ENCODE data around the gene CBL.
"Not testable (repeated sequence)": the region's sequence is repeated elsewhere in the genome, so short reads cannot be mapped to it uniquely, and the experiment has no call there.

CBL gene

DNA sequence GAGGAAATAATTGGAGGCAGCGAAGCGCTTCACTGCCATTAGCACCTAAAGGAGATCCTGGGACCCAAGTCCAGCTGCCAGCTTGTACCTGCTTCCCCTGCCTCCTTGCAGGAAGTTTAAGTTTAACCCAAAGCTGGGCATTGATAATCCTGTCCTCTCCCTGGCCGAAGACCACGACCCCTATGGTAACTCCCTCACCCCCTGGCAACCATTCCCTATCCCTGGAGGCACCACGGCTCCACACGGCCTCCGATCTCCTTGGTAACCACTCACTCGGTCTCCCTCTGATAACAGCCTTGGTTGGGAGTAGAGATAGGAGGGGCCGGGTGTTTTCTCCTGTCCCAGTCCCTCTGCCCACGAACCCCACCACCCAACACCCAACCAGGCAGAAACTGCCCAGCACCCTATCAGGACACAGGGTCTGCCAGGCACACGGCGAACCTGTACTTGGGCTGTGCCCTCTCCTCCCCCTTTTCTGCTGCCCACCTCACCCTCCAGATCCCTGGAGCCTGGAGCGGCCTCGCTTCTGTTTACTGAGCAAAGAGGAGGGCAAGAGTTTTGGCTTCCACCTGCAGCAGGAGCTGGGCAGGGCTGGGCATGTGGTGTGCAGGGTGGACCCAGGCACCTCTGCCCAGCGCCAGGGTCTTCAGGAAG is 20.0 kb upstream of the CBL start:
- TF ChIP-seq, protein P1, sequence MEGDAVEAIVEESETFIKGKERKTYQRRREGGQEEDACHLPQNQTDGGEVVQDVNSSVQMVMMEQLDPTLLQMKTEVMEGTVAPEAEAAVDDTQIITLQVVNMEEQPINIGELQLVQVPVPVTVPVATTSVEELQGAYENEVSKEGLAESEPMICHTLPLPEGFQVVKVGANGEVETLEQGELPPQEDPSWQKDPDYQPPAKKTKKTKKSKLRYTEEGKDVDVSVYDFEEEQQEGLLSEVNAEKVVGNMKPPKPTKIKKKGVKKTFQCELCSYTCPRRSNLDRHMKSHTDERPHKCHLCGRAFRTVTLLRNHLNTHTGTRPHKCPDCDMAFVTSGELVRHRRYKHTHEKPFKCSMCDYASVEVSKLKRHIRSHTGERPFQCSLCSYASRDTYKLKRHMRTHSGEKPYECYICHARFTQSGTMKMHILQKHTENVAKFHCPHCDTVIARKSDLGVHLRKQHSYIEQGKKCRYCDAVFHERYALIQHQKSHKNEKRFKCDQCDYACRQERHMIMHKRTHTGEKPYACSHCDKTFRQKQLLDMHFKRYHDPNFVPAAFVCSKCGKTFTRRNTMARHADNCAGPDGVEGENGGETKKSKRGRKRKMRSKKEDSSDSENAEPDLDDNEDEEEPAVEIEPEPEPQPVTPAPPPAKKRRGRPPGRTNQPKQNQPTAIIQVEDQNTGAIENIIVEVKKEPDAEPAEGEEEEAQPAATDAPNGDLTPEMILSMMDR (IDR thresholded peaks at IDR 0.05; ENCODE audit: extremely low read depth, insufficient read depth, missing control alignments) = no peak
- DNase-seq (ENCODE audit: low spot score) = no peak
- in situ Hi-C loops (cut with MboI; ENCODE audit: low pct_unique_long_range_greater_than_20kb, low sequenced_read_pairs, unreplicated experiment) = no loop called here

DNA sequence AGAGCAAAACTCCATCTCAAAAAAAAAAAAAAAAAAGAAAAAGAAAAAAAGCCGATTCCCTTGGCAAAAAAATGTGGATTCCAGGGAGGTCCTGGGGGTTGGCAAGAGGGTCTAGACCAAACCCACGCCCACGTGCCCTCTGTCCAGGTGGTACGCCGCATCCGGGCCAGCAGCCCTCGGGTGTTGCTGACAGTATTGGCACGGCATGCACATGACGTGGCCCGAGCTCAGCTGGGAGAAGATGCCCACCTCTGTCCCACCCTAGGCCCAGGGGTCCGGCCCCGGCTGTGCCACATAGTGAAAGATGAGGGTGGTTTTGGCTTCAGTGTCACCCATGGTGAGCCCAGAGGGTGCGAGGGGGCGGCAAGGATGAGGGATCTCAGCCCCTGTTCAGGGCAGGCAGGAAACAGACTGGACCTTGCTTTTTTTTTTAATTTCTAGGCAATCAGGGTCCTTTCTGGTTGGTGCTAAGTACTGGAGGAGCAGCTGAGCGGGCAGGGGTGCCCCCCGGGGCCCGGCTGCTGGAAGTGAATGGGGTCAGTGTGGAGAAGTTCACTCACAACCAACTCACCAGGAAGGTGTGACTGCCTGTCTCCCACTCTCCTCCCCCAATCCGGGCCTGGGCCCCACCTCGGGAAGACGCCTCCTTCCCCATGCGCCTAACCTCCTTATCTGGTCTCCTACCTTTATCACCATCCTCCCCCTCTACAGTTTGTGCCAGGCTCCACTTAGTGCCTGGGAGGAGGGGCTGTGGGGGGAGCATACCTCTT is 18.8 kb upstream of the CBL start:
- in situ Hi-C loops (cut with MboI; ENCODE audit: low pct_unique_long_range_greater_than_20kb, low sequenced_read_pairs, unreplicated experiment) = no loop called here
- TF ChIP-seq, protein P1 (IDR thresholded peaks at IDR 0.05; ENCODE audit: extremely low read depth, insufficient read depth, missing control alignments) = no peak
- no peak for DNase-seq (ENCODE audit: low spot score)

DNA sequence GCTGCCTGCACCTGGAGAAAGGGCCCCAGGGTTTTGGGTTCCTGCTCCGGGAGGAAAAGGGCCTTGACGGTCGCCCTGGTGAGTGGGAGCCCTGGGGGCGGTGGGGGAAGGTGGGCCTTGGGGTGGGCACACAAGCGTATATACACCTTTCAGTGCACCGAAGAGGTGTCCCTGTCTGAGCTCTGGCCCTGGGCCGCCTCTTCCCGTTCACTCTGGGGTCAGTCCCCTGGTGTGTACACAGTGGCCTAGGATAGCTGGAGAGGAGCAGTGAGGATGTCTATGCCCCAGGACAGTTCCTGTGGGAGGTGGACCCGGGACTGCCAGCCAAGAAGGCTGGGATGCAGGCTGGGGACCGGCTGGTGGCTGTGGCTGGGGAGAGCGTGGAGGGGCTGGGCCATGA is 18.1 kb upstream of the CBL start:
- TF ChIP-seq, protein P1 (IDR thresholded peaks at IDR 0.05; ENCODE audit: extremely low read depth, insufficient read depth, missing control alignments) = no peak
- no peak for DNase-seq (ENCODE audit: low spot score)
- in situ Hi-C loops (cut with MboI; ENCODE audit: low pct_unique_long_range_greater_than_20kb, low sequenced_read_pairs, unreplicated experiment) = no loop called here

DNA sequence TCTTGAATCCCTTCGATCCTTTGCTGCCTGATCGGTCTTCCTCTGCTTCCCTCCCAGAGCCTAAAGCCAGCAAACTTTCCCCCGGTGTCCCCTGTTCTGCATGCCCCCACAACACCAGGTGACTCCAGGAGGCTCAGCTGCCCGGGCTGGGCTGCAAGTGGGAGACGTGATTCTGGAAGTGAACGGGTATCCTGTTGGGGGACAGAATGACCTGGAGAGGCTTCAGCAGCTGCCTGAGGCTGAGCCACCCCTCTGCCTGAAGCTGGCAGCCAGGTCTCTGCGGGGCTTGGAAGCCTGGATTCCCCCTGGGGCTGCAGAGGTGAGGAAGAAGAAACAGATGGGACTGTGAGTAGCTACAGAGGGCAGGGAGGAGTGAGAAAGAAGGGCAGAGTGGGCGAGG is 17.3 kb upstream of the CBL start:
- no peak for DNase-seq (ENCODE audit: low spot score)
- TF ChIP-seq, protein P1 (IDR thresholded peaks at IDR 0.05; ENCODE audit: extremely low read depth, insufficient read depth, missing control alignments) = no peak
- in situ Hi-C loops (cut with MboI; ENCODE audit: low pct_unique_long_range_greater_than_20kb, low sequenced_read_pairs, unreplicated experiment) = no loop called here

DNA sequence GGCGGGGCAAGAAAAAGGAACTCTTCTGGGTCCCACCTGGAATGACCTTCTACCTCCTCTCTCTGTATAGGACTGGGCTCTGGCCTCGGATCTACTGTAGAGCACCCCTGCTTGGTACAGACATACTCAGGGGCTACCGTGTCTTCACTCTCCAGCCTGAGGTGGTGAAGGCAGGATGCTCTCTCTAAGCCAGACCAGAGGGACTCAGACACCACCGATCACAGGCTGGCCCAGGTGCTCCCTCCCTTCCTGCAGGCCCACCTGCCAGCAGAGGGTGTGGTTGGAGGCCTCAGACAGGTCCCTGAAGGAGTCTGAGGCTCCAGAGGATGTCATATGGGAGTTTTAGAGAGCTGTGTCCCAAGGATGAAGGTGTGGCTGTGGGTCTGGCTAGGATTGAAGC is 16.7 kb upstream of the CBL start:
- in situ Hi-C loops (cut with MboI; ENCODE audit: low pct_unique_long_range_greater_than_20kb, low sequenced_read_pairs, unreplicated experiment) = no loop called here
- no peak for DNase-seq (ENCODE audit: low spot score)
- TF ChIP-seq, protein P1 (IDR thresholded peaks at IDR 0.05; ENCODE audit: extremely low read depth, insufficient read depth, missing control alignments) = no peak

DNA sequence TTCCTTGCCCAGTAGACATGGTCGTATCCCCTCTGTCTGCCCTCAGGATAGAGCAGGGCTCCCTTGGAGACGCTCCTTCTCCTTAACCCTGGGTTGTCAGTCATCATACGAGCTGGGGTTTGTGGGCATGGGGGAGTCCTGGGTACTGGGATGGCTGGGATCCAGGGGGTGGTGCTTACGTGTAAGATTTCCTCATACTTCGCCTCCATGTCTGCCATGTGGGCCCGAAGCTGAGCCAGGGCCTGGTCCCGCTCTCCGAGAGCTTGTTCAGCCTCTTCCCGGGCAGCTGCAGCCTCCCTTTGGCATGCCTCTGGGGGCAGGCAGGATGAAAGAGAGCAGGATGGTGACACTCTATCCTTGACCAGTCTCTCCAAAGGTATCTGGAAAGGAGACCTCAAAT is 15.6 kb upstream of the CBL start:
- TF ChIP-seq, protein P1 (IDR thresholded peaks at IDR 0.05; ENCODE audit: extremely low read depth, insufficient read depth, missing control alignments) = no peak
- in situ Hi-C loops (cut with MboI; ENCODE audit: low pct_unique_long_range_greater_than_20kb, low sequenced_read_pairs, unreplicated experiment) = no loop called here
- no peak for DNase-seq (ENCODE audit: low spot score)

DNA sequence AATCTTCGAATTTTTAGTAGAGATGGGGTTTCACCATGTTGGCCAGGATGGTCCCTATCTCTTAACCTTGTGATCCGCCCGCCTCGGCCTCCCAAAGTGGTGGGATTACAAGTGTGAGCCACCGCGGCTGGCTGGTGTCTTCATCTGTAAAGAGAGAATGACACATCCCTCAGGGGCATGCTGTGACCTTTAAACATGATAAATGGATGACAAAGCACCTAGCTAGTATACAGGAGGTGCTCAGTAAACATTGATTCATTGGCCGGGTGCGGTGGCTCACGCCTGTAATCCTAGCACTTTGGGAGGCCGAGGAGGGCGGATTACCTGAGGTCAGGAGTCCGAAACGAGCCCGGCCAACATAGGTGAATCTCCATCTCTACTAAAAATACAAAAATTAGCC is 14.9 kb upstream of the CBL start:
- in situ Hi-C loops (cut with MboI; ENCODE audit: low pct_unique_long_range_greater_than_20kb, low sequenced_read_pairs, unreplicated experiment); DNase-seq (ENCODE audit: low spot score): not testable (repeated sequence)

Data from GM13977 (cell line).